Measurements from ENCODE around the gene MTHFD1L.

MTHFD1L gene

DNA sequence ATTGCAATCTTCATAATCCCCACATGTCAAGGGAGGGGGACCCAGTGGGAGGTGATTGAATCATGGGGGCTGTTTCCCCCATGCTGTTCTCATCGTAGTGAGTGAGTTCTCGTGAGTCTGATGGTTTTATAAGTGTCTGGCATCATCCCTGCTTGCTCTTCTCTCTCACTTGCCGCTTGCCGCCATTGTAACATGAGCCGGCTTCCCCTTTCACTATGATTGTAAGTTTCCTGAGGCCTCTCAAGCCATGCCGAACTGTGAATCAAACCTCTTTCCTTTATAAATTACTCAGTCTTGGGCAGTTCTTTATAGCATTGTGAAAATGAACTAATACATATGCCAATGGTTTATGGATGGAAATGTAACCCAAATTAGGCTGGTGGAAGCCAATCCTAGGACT is 264.8 kb downstream of the MTHFD1L start:
- no peak for DNase-seq

DNA sequence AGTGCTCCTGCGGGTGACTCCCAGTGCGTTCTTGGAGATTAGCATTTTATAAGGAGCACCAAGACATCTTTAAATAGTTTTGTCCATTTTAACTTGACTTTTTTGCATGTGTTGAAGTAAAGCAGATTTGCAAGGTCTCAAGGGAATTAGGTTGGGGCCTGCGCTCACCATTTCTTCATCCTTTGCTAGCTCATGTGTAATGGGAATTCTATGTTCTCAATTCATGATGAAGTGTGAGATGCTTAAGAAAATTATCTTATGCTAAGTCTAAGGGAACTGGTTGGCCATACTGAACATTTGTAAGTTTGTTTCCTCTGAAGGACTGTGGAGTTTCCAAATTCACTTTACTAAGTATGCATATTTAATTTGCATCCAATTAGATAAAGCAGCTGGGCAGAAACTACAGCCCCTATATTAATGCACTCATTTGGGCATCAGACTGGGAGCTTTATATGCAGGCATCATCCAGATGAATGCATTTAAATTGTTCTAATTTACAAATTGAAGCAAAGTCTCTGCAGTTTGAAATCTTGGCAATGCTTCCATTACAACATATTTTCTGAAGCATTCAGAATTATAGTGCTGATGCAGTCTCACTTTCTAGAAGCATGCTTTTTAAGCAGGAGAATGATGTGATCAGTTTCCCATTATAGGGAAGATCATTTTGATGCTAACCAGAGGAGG is 266.0 kb downstream of the MTHFD1L start:
- no peak for DNase-seq

DNA sequence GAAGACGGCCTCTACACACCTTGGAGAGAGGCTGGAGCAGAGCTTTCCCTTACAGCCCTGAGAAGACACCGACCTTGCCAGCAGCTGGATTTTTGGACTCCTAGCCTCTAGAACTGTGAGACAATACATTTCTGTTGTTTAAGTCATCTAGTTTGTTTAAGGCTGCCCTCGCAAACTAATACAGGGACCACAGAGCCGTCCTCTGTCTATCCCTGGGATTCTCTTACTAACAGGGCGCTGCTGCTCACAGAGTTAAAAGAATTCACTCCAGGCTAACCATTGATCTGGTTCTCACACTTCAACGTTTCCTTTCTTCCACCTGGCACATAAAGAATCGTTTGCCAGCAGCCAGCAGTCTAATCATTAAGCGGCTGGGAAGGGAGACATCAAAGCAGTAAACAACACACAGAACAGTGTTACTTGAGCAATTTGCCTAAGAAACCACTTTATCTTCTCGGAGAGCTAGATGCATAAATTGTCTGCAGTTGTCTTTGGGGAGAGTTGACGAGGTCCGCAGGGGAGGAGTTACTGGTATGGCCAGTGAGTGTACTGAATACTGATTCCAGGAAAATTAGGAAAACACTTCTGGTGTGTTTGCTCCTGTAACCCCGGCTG is 270.7 kb downstream of the MTHFD1L start:
- no peak for DNase-seq

- no peak for DNase-seq
Observed at GRCh38 chr6:151137542-151137941, 272.0 kb downstream of the MTHFD1L start.

DNA sequence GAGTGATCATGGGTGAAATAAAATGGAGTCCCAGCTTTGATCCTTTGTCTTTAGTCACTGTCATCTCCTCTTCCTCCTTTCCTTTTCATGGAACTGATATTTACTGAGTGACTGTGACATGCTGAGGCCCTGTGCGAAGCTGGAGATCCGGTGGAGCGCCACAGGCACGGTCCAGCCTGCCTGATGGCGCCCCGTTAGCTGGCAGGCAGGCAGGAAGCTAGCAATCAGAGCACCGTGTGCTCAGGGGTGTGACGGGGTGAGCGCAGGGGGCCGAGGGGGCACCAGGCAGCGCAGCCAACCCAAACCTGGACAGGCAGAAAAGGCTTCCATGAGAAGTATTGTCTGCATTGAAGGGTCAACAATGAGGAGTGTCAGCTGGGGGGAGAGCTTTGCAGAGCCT is 274.0 kb downstream of the MTHFD1L start:
- DNase-seq = no peak

- DNase-seq = no peak
Observed at GRCh38 chr6:151140767-151141166, 275.3 kb downstream of the MTHFD1L start.

DNA sequence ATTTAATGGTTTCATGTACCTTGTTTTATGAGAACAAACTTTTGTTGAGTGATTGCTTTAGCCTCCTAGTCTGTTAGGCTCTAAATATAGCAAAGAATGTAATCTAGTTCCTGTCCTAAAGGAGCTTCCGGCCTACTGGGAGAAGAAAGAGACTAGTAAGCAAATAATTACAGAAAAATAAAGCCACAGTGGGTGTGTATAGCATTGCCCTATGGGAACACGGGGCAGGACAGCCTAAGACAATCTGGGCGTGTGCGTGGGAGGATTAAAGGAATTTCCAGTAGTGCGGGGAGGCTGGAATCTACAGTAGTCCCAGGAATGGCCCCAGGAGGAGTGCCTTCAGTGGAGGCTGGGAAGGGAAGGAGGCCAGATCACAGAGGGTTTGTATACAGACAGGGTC is 276.2 kb downstream of the MTHFD1L start:
- DNase-seq = no peak

- no peak for DNase-seq
Observed at GRCh38 chr6:151142676-151143075, 277.2 kb downstream of the MTHFD1L start.

DNA sequence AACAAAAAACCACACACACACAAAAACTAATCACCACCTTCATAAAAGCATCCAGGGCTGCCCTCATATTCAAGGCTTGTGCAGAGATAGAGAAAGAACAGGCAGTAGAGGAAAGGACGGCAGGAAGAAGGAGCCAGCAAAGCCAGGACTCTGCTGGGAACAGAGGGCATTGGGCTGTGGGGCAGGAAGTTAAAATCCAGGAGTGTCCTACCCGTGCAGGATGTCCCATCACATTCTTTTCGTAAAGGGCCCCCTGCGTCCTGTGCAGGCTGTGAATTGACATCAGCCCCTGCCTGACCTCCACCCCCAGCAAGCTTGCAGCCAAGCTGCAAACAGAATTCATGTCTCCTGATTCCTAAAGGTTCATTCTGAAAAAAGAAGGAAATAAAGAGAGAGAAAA is 277.8 kb downstream of the MTHFD1L start:
- DNase-seq = no peak

DNA sequence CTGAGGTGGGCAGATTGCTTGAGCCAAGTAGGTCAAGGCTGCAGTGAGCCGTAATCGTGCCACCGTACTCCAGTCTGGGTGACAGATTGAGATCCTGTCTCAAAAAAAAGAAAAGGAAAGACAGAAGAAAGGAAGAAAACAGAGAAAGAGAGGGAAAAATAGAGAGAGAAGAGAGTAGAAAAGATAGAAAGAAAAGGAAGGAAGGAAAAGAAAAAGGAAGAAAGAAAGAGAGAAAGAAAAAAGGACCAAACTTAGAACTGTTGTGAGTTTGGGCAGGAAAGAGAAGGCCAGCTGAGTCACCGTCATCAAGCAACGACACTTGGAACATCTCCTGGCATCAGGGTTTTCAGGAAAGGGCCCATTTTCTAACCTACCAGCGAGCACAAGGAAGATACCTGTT is 278.3 kb downstream of the MTHFD1L start:
- DNase-seq = no peak

DNA sequence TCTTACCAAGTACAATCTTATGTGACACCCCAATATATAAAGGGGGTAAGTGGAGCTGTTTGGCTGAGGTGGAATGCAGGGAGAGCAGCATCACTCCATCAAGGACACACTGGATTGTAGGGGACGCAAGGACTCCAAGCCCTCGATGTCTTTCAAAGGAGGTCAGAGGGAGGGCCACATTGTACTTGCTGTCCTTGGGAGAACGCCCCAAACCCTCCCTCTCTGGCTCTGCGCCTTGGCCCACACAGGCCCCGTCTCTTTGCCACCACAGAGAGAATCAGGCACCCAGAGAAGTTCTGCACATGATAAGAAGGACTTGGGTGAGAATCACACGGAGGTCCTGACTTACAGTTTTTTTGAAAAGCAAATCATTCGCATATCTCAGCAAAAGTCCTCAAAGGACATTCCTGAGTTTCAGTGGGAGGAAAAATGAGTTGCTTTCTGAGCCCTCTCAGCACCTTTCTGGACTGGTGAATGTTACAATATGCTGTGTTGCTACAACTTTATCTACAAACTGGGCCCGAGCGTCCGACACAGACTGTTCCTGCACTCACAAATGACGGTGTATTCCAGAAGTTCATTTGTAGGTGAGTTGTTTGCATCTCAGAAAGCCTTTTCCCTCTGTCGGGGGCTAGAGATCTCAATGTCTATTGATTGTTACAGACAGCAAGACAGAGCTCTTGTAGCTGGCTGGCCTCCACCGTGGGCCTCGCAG is 281.8 kb downstream of the MTHFD1L start:
- DNase-seq = no peak

DNA sequence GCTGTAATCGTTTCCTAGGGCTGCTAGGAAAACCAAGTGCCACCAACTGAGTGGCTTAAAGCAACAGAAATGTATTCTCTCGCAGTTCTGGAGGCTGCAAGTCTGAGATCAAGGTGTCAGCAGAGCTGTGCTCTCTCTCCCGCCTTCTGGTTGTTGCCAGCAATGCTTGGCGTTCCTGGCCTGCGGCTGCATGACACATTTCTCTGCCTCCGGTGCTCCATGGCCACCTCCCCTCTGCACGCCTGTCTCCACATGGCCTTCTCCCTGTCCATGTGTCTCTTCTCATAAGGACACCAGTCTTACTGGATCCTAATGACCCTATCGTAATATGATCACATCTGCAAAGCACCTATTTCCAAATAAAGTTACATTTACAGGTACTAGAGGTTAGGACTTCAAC is 282.6 kb downstream of the MTHFD1L start:
- DNase-seq = no peak

- no peak for DNase-seq
Observed at GRCh38 chr6:151149793-151150192, 284.3 kb downstream of the MTHFD1L start.

Measured in NCI-H2107 (cell line).